GM18499 (cell line): ENCODE measurements around the gene MAGED4.
"Not testable (repeated sequence)": the region's sequence is repeated elsewhere in the genome, so short reads cannot be mapped to it uniquely, and the experiment has no call there.

ENCODE experiments used
- ATAC-seq: cut with Tn5 transposase; IDR thresholded peaks from one replicate; pipeline ENCODE4 v1.9.1; 2021; ENCODE audit warnings: moderate number of reproducible peaks; ENCODE audit not compliant: insufficient read depth, unreplicated experiment

MAGED4 gene, protein sequence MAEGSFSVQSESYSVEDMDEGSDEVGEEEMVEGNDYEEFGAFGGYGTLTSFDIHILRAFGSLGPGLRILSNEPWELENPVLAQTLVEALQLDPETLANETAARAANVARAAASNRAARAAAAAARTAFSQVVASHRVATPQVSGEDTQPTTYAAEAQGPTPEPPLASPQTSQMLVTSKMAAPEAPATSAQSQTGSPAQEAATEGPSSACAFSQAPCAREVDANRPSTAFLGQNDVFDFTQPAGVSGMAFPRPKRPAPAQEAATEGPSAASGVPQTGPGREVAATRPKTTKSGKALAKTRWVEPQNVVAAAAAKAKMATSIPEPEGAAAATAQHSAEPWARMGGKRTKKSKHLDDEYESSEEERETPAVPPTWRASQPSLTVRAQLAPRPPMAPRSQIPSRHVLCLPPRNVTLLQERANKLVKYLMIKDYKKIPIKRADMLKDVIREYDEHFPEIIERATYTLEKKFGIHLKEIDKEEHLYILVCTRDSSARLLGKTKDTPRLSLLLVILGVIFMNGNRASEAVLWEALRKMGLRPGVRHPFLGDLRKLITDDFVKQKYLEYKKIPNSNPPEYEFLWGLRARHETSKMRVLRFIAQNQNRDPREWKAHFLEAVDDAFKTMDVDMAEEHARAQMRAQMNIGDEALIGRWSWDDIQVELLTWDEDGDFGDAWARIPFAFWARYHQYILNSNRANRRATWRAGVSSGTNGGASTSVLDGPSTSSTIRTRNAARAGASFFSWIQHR

GRCh38 chrX:52184440-52185077 lies at the start of gene MAGED4:
Gene MAGED4, plus strand, starts transcription at chrX:52184888. Its CDS starts 1,035 bp downstream, at chrX:52185923.
- not testable (repeated sequence) for ATAC-seq

- ATAC-seq, result no peak
Measured at GRCh38 chrX:52138830-52139544, 45.7 kb upstream of the MAGED4 start.

GRCh38 chrX:52139545-52139895 lies 45.2 kb upstream of the MAGED4 start:
- ATAC-seq, result no peak

- no peak for ATAC-seq
Measured at GRCh38 chrX:52140020-52140419, 44.7 kb upstream of the MAGED4 start.

- ATAC-seq, result not testable (repeated sequence)
Measured at GRCh38 chrX:52150667-52151066, 34.0 kb upstream of the MAGED4 start.

DNA sequence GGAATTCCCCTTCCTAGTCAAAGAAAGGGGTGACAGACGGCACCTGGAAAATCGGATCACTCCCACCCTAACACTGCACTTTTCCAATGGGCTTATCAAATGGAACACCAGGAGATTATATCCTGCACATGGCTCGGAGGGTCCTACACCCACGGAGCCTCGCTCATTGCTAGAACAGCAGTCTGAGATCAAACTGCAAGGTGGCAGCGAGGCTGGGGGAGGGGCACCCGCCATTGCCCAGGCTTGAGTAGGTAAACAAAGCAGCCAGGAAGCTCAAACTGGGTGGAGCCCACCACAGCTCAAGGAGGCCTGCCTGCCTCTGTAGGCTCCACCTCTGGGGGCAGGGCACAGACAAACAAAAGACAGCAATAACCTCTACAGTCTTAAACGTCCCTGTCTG lies 24.5 kb upstream of the MAGED4 start:
- ATAC-seq, result not testable (repeated sequence)

DNA sequence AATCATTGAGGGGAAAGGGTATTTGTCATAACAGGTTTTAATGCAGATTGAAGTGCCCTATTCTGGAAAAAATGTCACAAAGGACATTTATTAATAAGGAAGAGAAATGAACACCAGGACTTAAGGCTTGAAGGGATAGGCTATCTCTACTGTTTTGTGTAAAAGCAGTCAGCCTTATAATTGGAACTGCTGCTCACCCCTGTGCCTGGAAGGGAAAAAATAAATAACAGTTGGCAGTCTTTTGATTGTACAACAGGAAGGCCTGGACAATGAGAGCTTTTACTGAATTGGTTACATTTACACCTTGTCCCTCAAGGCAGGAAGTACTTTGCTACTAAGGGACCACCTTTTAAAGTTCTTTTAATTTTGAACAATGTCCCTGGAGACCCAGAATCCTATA lies 17.8 kb upstream of the MAGED4 start:
- no peak for ATAC-seq

GRCh38 chrX:52171055-52171454 lies 13.6 kb upstream of the MAGED4 start:
- not testable (repeated sequence) for ATAC-seq

DNA sequence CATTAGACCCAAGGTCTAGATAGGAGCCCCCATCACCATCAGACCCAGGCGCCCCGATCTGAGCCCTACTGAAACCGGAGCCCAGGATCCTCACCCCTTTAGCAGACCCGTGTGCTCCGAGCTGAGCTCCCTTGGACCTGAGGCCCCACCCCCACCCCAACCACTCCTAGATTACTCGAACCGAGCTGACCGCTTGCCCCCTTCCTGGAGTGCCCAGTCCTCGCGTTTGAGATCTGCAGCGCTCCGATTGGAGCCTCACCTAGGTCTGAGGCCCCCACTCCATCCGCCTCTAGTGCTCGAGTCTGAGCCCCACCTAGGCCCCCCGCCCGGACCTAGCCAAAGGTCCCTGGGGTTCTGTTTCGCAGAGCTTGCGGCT lies 378 bp downstream of the MAGED4 start:
- ATAC-seq, result not testable (repeated sequence)

DNA sequence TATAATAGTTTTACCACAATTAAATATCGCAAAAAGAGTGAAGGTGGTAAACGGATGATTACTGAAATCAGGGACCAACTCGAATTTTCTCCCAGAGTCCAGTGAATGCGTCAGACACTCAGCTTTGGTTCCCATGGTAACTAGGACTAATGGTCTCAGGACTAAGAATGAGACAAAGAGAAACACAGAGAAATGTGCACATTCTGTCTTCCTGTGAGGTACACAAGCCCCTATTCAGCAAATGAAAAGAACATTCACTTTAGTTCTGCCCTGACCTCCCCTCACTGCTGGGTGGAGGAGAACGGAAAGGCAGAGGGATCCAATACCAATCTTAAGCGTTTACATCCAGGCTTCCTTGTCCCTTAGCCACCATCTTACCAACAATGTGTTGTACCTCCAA lies 26.7 kb downstream of the MAGED4 start:
- ATAC-seq, result not testable (repeated sequence)

DNA sequence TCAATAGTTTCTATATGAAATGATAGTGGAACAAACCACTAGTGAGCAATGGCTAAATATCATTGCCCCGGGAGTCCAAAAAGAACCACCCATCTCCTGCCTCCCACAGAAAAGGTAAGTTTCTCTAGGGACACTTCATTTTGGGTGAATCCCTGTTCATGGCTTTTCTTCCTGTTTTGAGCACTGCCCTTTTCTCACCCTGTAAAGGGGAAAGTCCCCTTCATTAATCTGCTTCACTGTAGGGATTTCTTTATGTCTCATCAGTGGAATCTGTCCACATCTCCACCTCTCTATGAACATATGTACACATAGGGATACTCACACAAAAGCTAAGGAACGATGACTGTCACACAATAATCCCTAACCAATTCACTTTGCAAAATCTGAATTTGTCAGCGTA lies 28.6 kb downstream of the MAGED4 start:
- no peak for ATAC-seq

DNA sequence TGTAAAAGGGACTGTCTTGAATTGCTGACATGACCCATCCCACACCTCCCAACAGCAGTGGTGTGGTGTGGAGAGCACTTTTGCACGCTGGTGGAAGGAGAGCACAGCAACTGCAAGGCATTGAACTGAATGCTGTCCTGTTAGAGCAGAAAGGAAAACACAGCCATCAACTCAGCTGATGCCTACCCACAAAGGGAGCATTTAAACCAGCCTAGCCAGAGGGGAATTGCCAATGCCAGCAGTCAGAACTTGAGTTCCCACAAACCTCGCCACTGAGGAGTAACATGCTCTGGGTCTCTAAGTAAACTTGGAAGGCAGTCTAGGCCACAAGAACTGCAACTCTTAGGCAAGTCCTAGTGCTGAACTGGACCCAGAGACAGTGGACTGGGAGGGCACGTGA lies 31.9 kb downstream of the MAGED4 start:
- no peak for ATAC-seq

- no peak for ATAC-seq
Measured at GRCh38 chrX:52217494-52218160, 32.9 kb downstream of the MAGED4 start.

GRCh38 chrX:52220936-52221335 lies 36.2 kb downstream of the MAGED4 start:
- no peak for ATAC-seq
